HG02870 (cell line): Measurements from ENCODE around the gene WRAP73.

Experiments
- ATAC-seq: cut with Tn5 transposase; IDR thresholded peaks from one replicate; pipeline ENCODE4 v1.9.1; 2021; ENCODE audit warnings: mild to moderate bottlenecking, moderate library complexity; ENCODE audit not compliant: unreplicated experiment

Gene WRAP73

DNA sequence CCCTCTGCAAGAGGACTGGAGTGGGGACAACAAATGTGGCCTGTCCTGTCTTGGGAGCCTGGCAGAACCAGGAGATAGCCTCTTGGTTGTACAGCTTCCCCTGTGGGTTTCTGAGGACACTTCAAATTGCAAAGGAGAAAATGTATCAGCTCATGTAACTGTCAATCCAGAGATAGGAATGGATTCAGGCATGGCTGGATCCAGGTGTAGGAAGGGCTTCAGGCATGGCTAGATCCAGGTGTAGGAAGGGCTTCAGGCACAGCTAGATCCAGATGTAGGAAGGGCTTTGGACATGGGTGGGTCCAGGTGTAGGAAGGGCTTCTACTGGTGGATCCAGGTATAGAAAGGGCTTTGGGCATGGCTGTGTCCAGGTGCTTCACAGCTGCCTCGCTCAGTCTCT lies 33.3 kb upstream of the WRAP73 start:
- no peak for ATAC-seq

- no peak for ATAC-seq
Measured at GRCh38 chr1:3681898-3682806, 32.2 kb upstream of the WRAP73 start.

DNA sequence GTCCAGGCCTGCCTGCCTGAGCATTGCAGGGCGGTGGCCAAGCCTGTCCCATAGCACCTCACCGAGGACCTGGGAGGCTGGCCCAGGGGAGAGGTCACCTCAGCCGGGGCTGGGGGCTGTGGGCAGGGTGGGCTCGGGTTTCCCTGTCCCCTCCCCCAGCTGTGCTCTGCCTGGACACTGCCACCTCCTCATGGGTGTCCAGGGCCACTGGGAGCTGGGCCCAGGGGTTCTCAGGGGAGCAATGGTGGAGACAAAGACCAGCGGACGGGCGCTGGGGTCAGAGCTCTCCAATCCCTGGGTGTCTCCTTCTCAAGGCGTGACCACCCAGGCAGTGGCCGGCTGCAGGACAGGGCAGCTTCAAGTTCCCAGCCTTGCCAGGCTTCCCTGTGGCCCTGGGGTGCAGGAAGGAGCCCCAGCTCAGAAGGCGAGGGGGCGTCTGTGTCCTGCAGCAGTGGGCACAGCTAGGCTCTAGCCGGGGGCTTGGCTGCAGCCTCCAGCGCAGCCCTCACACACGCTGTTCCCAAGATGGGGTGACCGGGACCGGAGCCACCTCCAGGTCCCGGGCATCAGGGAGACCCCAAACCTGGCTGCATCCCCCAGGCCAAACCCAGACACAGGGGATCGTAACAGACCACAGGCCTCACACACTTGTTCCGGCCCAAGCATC lies 31.5 kb upstream of the WRAP73 start:
- no peak for ATAC-seq

- ATAC-seq, result no peak
Measured at GRCh38 chr1:3680488-3681230, 30.8 kb upstream of the WRAP73 start.

DNA sequence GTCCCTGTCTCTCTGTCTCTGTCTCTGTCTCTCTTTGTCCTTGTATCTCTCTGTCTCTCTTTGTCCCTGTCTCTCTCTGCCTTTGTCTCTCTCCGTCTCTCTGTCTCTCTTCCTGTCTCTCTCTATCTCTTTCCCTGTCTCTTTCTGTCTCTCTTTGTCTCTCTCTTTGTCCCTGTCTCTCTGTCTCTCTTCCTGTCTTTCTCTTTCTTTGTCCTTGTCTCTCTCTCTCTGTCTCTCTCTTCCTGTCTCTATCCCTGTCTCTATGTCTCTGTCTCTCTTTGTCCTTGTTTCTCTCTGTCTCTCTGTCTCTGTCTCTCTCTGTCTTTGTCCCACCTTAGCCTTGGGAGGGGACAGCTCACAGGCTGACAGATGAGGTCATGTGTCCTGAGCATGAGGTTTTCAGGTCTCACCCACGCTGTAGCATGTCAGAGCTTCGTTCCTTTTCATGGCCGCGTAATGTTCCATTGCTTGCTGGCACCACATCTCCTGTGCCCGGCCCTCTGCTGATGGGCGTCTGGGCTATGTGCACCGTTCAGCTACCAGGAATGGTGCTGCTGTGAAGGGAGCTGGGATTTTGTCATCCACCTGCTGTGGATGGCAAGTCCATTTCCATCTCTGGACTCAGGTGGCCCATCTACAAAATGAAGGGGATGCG lies 30.0 kb upstream of the WRAP73 start:
- ATAC-seq, result no peak

DNA sequence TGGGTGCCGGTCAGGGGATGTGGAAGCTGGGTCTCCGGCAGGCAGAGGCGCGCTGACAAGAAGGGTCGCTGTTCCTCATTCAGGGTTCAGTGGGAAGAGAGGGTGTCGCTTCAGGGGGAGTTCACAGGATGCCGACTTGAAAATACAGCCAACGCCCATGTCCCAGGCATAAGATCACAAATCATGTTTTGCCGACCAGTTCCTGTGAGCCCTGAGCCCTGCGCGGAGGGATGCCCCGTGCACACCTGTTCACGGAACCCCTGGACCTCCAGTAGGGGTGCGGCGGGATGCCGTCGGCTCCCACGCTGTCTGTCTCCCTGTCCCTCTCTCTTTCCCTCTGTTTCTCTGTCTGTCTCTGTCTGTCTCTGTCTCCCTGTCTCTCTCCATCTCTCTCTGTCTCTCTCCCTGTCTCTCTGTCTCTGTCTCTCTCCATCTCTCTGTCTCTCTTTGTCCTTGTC lies 29.2 kb upstream of the WRAP73 start:
- no peak for ATAC-seq

DNA sequence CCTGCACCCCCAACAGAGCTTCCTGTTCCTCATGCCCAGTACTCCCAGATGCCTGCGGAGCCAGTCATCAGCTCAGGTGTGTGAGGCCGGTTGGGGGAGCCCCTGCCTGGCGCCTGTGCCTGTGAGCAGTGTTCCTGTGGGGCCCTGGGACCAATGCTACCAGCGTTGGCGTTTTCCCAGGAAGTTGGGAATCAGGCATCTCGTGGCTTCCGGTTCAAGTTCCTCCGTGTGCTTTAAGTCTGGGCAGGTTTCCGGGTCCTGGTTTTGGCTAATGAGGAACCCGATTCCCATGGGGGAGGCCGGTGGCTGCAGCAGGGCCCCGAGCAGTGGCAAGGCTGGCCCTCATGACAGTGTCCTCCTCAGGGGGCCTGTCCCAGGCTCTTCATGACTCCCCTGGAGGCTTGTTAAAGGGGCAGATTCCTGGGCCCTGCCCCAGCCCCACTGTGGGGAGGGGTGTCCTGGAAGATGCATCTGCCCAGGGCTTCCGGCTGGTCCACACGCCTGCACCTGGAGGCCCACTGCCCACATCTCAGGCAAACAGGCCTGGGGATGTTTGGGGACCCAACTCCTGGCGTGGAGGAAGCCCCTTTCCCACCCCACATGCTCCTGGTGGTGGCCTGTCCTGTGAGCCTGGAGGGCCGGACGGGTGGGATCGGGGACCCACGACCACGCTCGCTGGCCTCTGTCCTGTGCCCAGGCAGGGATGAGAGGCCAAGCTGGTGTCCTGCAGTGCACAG lies 28.6 kb upstream of the WRAP73 start:
- no peak for ATAC-seq

DNA sequence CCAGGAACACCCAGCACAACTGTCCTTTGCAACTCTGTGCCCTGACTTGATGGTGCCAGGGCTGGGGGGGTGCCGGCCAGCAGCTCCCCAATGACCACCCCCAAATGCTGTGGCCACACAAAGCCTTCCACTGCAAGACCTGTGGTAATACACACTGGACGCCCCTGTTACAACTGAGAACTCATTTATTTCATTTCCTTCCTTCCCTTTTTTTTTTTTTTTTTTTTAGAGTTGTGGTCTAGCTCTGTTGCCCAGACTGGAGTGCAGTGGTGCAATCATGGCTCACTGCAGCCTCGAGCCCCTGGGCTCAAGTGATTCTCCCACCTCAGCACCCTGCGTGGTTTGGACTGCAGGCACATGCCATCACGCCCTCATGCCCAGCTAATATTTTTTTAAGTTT lies 27.6 kb upstream of the WRAP73 start:
- peak; percentile 5 for ATAC-seq

DNA sequence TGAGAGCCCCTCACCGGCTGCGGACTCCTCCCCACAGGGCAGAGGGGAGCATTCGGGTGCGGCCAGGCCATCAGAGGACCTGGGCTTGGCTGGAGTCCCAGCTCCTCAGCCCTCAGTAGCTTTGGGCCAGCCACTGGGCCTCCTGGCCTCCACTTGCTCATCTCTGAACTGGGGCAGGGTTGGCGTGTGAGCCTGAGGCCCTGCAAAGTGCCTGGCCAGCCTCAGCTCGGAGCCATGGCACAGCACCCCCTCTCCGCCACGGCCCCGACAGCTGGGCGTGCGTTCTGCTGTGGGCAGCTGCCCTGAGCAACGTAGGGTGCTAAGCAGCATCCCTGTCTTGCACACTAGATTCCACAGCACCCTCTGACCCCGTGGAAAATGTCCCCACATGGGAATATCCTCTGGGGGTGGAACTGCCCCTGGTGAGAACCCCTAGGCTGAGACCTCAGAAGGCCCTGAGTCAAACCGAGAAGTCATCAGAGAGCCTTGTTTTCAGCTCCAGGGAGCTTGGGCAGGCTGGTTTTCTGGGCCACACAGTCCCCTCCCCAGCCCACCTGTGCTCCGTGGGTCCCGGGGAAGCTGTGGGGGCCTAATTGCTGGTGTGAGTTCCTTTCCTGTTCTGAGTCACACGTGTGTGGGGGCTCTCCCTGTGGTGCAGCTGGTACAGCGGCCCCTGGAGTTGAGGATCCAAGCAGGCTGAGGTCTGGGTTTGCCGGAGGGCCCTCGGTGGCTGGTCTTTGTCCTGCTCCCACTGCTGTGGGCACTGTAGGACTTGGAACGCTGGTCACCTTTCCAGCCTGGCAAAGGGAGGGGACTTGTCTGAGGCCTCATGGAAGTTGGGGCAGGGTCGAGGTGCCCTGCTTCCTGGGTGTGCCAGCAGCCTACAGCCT lies 26.9 kb upstream of the WRAP73 start:
- ATAC-seq, result peak; percentile 65

GRCh38 chr1:3675436-3675835 lies 25.5 kb upstream of the WRAP73 start:
- ATAC-seq, result no peak

DNA sequence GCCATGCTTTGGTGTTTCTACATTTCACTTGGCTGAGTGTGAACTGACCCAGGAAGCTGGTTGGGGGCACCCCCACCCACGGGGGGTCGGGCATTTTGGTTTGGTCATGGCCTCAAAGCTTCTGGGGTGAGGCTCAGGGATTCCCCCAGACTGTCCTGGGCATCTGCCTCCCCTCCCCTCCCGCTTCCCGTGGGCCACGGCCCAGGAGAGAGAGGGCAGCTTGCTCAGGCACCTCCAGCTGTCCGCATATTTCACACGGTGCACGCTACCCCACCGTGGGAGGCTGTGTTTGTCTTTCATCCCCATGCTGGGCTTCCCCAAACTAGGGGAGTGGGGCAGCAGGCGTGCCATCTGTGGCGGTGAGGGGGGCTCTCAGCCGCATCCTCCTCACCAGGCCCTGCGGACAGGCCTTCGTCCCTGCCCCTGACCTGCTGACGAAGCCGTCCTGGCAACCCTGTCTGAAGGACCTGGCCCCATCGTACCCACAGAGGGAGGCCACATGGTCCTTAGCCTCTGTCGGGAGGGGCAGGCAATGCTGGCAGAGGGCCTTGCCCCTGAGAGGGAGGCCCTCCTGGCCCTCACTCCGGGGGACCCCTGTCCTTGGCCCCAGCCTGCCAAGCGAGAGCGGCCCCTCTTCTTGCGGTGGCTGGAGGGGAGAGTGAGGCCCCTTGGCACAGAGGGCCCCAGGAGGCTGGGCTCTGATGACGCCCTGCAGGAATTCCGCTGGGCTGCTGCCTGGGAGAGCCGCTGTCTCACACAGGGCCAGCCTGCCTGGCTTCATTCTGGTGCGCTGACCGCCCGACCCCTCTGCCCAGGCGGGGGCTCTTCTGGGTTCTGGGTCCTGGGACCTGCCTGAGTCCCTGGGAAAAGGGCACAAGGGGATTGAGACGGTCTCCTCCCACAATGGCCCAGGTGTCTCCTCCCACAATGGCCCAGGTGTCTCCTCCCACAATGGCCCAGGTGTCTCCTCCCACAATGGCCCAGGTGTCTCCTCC lies 24.5 kb upstream of the WRAP73 start:
- no peak for ATAC-seq

DNA sequence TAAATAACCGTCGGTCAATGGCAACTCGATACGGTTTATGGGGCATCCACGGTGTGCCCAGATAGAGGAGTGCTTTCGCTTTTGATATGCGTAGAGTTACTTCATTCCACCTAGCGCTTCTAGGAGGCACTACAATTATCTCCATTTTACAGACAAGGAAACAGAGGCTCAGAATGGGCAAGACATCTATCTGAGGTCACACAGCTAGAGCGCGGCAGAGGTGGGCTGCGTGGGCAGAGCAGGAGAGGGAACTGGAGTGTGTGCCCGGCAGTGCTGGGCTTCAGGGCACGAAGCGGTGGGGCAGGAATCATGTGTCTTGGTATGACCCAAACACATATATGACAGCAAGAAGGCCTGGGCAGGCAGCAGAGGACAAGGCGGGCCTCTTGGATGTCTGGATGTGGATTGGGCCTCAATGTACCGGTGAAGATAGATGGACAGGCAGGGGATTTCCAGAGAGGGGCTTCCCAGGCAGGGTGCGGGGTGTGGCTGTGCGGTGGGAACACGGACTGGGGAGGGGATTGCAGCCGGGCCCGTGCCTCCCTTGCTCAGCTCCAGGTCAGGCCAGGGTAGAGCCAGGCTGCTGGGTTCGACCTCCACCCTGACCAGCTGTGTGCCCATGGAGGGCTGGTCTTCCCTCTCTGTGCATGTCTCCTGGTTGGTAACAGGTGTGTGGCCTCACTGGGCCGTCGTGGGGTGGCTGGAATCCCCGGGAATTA lies 23.6 kb upstream of the WRAP73 start:
- ATAC-seq, result no peak

GRCh38 chr1:3672971-3673361 lies 23.1 kb upstream of the WRAP73 start:
- no peak for ATAC-seq

DNA sequence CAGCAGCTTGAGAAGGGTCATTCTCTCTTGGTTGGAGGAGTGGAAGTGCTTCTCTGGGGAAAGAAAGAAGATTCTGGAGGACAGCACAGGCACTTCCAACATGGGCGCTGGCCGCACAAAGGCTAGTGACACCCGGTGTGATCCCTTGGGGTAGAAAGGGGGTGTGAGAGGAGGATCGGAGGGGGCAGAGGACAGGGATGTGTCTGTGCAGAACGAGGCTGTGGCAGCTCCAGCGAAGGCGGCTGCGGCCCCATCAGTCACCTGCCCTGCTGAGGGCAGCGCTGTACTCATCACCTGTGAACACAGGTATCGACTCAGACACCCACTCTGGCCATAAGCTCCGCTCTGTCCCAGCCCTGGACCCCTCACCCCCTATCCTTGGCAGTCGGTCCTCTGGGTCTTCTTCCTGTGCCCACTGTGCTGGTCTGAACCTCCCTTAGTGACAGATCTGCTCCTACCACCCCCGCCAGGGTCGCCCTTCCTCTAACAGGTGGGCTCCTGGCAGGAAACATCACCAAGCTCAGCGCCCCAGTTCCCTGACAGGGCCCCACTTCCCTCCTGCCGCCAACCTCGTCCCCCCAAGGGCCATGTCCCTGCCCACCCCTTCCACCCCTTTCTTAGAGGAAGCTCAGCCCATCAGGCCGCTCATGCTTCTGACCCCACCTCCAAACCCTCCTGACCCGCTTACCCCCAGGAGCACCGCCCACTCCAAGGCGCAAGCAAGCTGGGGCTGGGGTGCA lies 22.5 kb upstream of the WRAP73 start:
- ATAC-seq, result no peak

DNA sequence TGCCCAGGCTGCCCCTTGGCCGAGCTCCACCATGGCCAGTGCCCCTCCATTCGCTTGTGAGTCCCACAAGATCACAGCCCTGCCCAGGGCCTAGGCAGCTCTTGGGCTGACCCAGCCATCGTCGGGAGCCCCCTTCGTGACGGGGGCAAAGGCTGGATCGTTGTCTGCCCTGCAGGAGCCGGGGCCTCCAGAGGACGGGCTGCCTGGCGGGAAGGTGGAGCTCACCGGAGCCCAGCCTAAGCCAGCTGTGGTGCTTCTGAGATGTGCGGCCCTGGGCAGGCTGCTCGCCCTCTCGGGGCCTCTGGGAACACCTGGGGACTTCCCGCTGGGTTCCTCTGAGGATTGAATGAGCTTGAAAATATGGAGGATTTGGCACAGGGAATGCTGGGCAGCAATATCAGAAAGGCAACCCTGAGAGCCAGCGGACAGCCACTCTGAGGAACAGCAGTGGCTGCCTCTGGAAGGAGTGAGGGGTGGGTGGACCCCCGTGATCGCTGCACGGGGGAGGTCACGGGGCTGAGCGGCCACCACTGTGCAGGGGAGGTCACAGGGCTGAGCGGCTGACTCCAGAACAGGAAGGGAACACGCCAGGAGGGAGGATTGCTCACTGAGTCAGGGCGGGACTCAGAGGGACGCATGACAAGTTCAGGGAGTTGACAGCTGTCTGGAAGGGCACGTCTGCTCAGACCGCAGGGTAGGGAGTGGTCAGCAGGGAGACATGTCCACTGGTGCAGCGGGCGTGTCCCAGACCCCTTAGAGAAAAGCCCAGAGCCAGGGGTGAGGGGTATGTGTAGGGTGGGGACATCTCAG lies 21.7 kb upstream of the WRAP73 start:
- ATAC-seq, result no peak

- ATAC-seq, result no peak
Measured at GRCh38 chr1:3670823-3671265, 20.9 kb upstream of the WRAP73 start.
